Heart left ventricle (tissue), 16 donors: Measurements from ENCODE around the gene ERI3. TPM values are rescaled to one million over a fixed set of nuclear protein-coding genes. Genes with fewer than 3 reads are reported as not detected.

Experiments
- ATAC-seq, 4 donors: fragments of 200-7000 bp; cut with Tn5 transposase; one replicate each; pipeline ENCODE4 v1.9.1; 2020 to 2022; ENCODE audit warnings: moderate library complexity in 4 of 4, mild to moderate bottlenecking in 3 of 4, moderate number of reproducible peaks in 1 of 4
- DNase-seq, 5 donors: peaks; one replicate each; pipeline ENCODE4 v3.0.0-alpha.2; 2020
- H3K27ac ChIP-seq, 12 donors: fragments of 200-600 bp; sonication (generic) in 4 of 12; one replicate each; pipeline versions ENCODE4 v1.5.0 to v1.8.0; 2016 to 2022; ENCODE audit warnings: mild to moderate bottlenecking in 2 of 12
- H3K27me3 ChIP-seq, 9 donors: fragments of 200-600 bp; sonication (generic) in 2 of 9; one replicate each; pipeline versions ENCODE4 v1.5.1 to v1.8.0; 2016 to 2022; ENCODE audit warnings: mild to moderate bottlenecking in 3 of 9
- H3K36me3 ChIP-seq, 9 donors: fragments of 200-600 bp; sonication (generic) in 2 of 9; one replicate each; pipeline versions ENCODE4 v1.5.0 to v1.8.0; 2018 to 2022; ENCODE audit warnings: mild to moderate bottlenecking in 2 of 9
- H3K4me1 ChIP-seq, 12 donors: fragments of 200-600 bp; sonication (generic) in 4 of 12; one replicate each; pipeline versions ENCODE4 v1.5.0 to v1.8.0; 2016 to 2022; ENCODE audit warnings: mild to moderate bottlenecking in 3 of 12
- H3K4me3 ChIP-seq, 12 donors: fragments of 200-600 bp; sonication (generic) in 4 of 12; one replicate each; pipeline versions ENCODE4 v1.5.0 to v1.8.0; 2017 to 2022; ENCODE audit warnings: mild to moderate bottlenecking in 9 of 12, moderate library complexity in 4 of 12
- H3K9me3 ChIP-seq, 12 donors: fragments of 200-600 bp; sonication (generic) in 4 of 12; one replicate each; pipeline versions ENCODE4 v1.5.0 to v1.8.0; 2016 to 2022; ENCODE audit warnings: mild to moderate bottlenecking in 1 of 12
- POLR2A ChIP-seq, 2 donors: fragments of 450-650 bp; IDR thresholded peaks; one replicate each; pipeline ENCODE4 v1.6.1; 2017; ENCODE audit warnings: antibody characterized with exemption in 2 of 2, mild to moderate bottlenecking in 2 of 2, moderate library complexity in 2 of 2
- WGBS, 4 donors: extraction: QIAGEN DNeasy Blood & Tissue Kit in 2 of 4; methylation state at CpG; one replicate each; pipeline versions ENCODE4 v1.1.5 to v1.1.7; 2013 to 2018; 5-methylcytosine and 5-hydroxymethylcytosine counted together
- intact Hi-C, 10 donors: fragments of 100-400 bp; cut with DNase I; formaldehyde crosslinking; loops; one replicate each; pipeline versions ENCODE4 v1.11.1 to v1.14.2; 2022
- polyA plus RNA-seq, 2 donors: library from polyadenylated mRNA; stranded (reverse); fragments of 200-250 nt; gene quantifications; one replicate each; pipeline ENCODE4 v1.2.3, GENCODE V29; 2013
- total RNA-seq, 9 donors: library from RNA; depleted of rRNA in 2 of 9; stranded (reverse); fragments of >200 nt in 2 of 9; fragmentation: NEBNext Ultra II Directional in 3 of 9; extraction: Animal tissue kit (Norgen Biotek cat#: 25700) in 3 of 9; gene quantifications; one replicate each; pipeline versions ENCODE4 v1.1.0 to v1.2.4, GENCODE V29; 2016 to 2023
- TF ChIP-seq, protein P1 (sequence below), 12 donors: fragments of 200-600 bp; sonication (generic) in 4 of 12; IDR thresholded peaks; one replicate each; pipeline versions ENCODE4 v1.5.0 to v1.8.0; 2018 to 2022; ENCODE audit warnings: antibody characterized with exemption in 12 of 12, mild to moderate bottlenecking in 5 of 12
- donor health status: ischemic (EF 13 %, LVEDD 7.1; RV severe dilation, severe dysfunction).
- donor health status: healthy with polysubstance abuse.
- donor health status: DM: no; HTN: yes; CAD: no.
- donor health status: DM: no; HTN: no; CAD: no.
- donor health status: ischemic (EF 25% LVEDD 6.9; RV normal size, moderate dysfunction).
- donor health status: ischemic (EF 25% LVEDD 5.7; RV mildly dilated, moderate dysfunction).
- donor health status: healthy.
- donor health status: DM: yes; HTN: yes; CAD: no.
- donor health status: ischemic (EF 35%, LVEDD 5.7; RV mildly dilated, moderate dysfunction).
- donor health status: nonischemic (EF 11% LVEDD 7.7; RV severe dilation, severe dysfunction).
- donor health status: DM: yes; HTN: yes; CAD: no.
- donor health status: PGD.
- donor health status: ischemic (EF 29% LVEDD 5.4; RV normal size, mild dysfunction).
- donor health status: nonischemic (EF 23%, LVEDD 6.1; RV moderate dilation, normal function).

The ERI3 gene
- total and polyA plus RNA-seq, 11 donors: 29.8 to 68.9 (median 48.0) TPM

DNA sequence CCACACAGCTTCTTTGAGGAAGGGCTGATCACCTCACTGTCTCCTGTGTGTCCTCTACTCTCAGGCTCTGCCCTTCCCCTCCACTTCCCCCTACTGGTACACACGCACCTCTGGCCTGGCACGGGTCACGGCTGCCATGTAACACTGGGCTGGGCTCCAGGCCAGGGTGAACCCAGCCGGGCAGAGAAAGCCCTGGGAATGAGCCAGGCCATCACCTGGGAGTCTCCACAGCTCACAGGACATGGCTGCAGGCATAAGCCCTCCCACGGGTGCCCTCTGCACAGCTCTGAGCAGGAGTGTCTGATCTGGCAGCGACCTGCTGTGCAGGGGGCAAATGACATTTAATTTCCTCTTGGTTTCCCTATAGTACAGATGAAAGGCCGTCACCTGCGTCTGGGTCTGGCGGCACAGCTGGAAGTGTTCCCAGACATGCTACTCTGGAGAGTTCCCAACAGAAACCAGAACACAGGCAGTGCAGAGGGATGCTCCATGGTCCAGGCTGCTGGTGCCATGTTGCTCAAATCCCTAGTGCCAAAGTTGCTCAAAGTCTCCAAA, 61.2 kb downstream of the ERI3 start:
- intact Hi-C loops: loop anchor here in 3 of 10 donors (2.0 to 5.0 kb wide), 4 partner anchors 42 to 77 kb away; no protein-coding TSS in a partner anchor
- no peaks in the 10 kb centered on the region for H3K27me3 ChIP-seq
- no peaks in the 10 kb centered on the region for H3K9me3 ChIP-seq
- WGBS, 4 donors: 39 to 52% (median 46%) methylated on average over 9 of the region's 9 CpGs
- peak overlapping the region in 10 of 12 donors; percentile 9 to 76 (median 64) for H3K27ac ChIP-seq
- no peak overlapping the region for H3K4me3 ChIP-seq
- peaks cover 0 to 19% (median 7%) of the 10 kb centered on the region in 12 donors for H3K4me1 ChIP-seq
- H3K36me3 ChIP-seq: peaks cover 0 to 55% (median 38%) of the 10 kb centered on the region in 9 donors
- ATAC-seq: peak; percentile 91 to 97 (median 95)
- TF ChIP-seq, protein P1, sequence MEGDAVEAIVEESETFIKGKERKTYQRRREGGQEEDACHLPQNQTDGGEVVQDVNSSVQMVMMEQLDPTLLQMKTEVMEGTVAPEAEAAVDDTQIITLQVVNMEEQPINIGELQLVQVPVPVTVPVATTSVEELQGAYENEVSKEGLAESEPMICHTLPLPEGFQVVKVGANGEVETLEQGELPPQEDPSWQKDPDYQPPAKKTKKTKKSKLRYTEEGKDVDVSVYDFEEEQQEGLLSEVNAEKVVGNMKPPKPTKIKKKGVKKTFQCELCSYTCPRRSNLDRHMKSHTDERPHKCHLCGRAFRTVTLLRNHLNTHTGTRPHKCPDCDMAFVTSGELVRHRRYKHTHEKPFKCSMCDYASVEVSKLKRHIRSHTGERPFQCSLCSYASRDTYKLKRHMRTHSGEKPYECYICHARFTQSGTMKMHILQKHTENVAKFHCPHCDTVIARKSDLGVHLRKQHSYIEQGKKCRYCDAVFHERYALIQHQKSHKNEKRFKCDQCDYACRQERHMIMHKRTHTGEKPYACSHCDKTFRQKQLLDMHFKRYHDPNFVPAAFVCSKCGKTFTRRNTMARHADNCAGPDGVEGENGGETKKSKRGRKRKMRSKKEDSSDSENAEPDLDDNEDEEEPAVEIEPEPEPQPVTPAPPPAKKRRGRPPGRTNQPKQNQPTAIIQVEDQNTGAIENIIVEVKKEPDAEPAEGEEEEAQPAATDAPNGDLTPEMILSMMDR (IDR thresholded peaks at IDR 0.05): peak in 10 of 12 donors; percentile 9 to 47 (median 21)
- no peak for TF ChIP-seq POLR2A (IDR thresholded peaks at IDR 0.05)
- peak; percentile 73 to 89 (median 80) for DNase-seq

DNA sequence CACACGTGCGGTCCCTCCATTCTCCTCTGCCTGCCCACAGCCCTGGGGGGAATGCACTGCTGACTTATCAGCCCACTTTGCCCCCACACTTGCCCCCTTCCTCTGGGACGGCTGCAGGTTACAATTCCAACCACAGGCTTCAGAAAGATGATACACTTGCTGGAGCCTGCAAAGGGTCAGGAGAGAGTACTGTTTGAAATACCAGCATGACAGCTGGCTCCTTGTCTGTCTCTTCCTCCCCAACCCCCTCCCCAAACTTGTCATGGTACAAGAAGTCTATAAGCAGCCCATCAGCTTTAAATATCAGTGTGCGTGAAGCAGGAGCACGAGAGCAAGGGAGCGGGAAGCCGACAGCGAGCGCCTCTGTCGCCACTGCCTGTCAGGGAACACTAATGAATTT, 62.4 kb downstream of the ERI3 start:
- no peak for ATAC-seq
- no peak overlapping the region for H3K4me3 ChIP-seq
- WGBS, 4 donors: 88 to 96% (median 92%) methylated on average over 8 to 10 of the region's 10 CpGs
- no peaks in the 10 kb centered on the region for H3K9me3 ChIP-seq
- H3K27me3 ChIP-seq: no peaks in the 10 kb centered on the region
- peaks cover 0 to 60% (median 33%) of the 10 kb centered on the region in 9 donors for H3K36me3 ChIP-seq
- no peak for DNase-seq
- H3K4me1 ChIP-seq: peaks cover 0 to 19% (median 7%) of the 10 kb centered on the region in 12 donors
- intact Hi-C loops: loop anchor here in 3 of 10 donors (2.0 to 5.0 kb wide), 4 partner anchors 40 to 75 kb away; no protein-coding TSS in a partner anchor
- TF ChIP-seq, protein P1 (IDR thresholded peaks at IDR 0.05): no peak
- no peak overlapping the region for H3K27ac ChIP-seq

DNA sequence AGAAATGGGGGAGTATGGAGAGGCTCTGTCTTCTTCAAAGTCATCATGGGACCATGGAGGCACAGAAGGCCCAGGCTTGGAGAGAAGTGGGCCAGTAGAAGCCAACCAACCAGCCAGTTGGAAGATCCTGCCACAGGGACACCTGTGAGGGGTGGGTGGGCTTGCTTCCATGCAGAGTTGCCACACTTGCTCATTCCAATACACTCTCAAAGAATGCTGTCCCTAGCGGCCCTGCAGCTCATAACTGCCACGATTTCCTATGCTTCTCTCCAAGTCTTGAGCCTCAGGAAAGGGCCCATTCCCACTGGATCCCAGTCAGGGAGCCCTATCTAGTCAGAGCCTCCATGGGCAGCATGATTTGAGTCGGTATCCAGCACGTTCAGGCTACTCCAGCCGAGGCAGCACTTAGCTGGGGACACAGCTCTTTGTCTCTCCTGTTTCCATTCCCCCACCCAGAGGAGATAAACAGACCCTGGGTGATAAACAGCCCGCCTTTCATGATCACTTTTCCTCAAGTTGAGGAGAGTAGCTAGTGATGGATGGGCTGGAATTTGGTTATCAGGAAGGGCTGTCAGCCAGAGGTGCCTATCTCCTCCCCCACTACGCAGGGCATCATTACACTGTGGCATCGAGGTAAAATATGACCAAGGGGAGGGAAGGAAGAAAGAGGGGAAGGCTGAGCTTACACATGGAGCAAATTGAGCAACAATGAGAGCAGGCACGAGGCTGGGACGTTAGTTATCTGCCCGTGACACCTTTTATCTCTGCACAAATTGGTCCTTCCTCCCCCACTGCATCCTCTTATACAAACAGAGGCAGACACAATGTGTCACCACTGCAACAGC, 64.6 kb downstream of the ERI3 start:
- no peak overlapping the region for H3K4me3 ChIP-seq
- peaks cover 0 to 59% (median 24%) of the 10 kb centered on the region in 9 donors for H3K36me3 ChIP-seq
- DNase-seq: no peak
- H3K27ac ChIP-seq: no peak overlapping the region
- TF ChIP-seq, protein P1 (IDR thresholded peaks at IDR 0.05): no peak
- TF ChIP-seq POLR2A (IDR thresholded peaks at IDR 0.05): no peak
- intact Hi-C loops: loop anchor here in 2 of 10 donors (5.0 kb wide), 3 partner anchors 38 to 73 kb away; no protein-coding TSS in a partner anchor
- H3K4me1 ChIP-seq: peaks cover 0 to 19% (median 7%) of the 10 kb centered on the region in 12 donors
- 72 to 78% (median 76%) methylated on average over 11 of the region's 11 CpGs for WGBS, 4 donors
- no peaks in the 10 kb centered on the region for H3K9me3 ChIP-seq
- no peak for ATAC-seq
- no peaks in the 10 kb centered on the region for H3K27me3 ChIP-seq

DNA sequence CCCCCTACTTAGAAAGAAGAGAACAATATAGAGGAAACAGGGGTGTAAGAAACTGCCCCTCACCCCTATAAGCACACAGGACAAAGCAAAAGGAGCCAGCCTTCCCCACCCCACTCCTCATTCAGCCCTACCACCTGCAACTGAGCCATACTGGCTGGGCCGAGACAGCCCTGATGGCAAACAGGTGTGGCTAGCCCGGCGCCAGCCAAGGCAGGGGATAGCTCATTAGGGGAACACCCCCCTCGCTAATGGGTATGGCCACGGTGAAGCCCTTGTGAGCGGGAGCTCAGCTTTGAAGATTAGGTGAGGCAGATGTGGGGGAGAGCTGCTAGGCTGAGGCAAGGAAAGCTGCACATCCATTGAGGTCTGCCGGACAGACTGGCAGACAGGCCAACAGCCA, 65.5 kb downstream of the ERI3 start:
- no peaks in the 10 kb centered on the region for H3K27me3 ChIP-seq
- WGBS, 4 donors: 78 to 87% (median 83%) methylated on average over 7 of the region's 7 CpGs

More for the DNA sequence above, 65.5 kb downstream of the ERI3 start:
- no peak for DNase-seq
- no peak for TF ChIP-seq POLR2A (IDR thresholded peaks at IDR 0.05)
- TF ChIP-seq, protein P1 (IDR thresholded peaks at IDR 0.05): no peak
- no peak for ATAC-seq
- Histone ChIP-seq H3K27ac (no peak overlapping the region), H3K4me1 (peaks cover 0 to 16% (median 6%) of the 10 kb centered on the region in 12 donors), H3K36me3 (peaks cover 0 to 63% (median 25%) of the 10 kb centered on the region in 9 donors), H3K4me3 (no peak overlapping the region), H3K9me3 (no peaks in the 10 kb centered on the region)
- intact Hi-C loops: no loop called here
